ENCODE results near the gene NTM.

Gene NTM

GRCh38 chr11:132174362-132175255, 804.2 kb downstream of the NTM start:
- no peak for TF ChIP-seq ZNF223 (tag by site-specific recombination; IDR thresholded peaks at IDR 0.05)
- TF ChIP-seq ZBTB20 (tag by site-specific recombination; IDR thresholded peaks at IDR 0.05) = no peak
- no peak for TF ChIP-seq ZSCAN30 (tag by site-specific recombination; IDR thresholded peaks at IDR 0.05)
- TF ChIP-seq SETDB1 (IDR thresholded peaks at IDR 0.05; ENCODE audit: insufficient read length, low read length) = no peak
- TF ChIP-seq PRDM2 (tag by site-specific recombination; IDR thresholded peaks at IDR 0.05; ENCODE audit: borderline replicate concordance) = no peak
- TF ChIP-seq ZNF449 (tag by site-specific recombination; IDR thresholded peaks at IDR 0.05) = no peak
- ChIA-PET POLR2A (no interaction called here), CTCF (interaction anchor here (1.4 kb wide), 1 partner anchor 13 kb away, joined by 3 read pairs; no protein-coding TSS in a partner anchor)
- Histone ChIP-seq H3K36me3 (ENCODE audit: control insufficient read depth in 2 of 2, insufficient read depth in 1 of 2, low read length in 2 of 2) (no peaks in the 10 kb centered on the region), H3K9me3 (ENCODE audit: control insufficient read depth, insufficient read depth, low read depth, low read length) (no peaks in the 10 kb centered on the region), H3K4me3 (ENCODE audit: low read depth, low read length) (no peak overlapping the region), H3K4me1 (ENCODE audit: control insufficient read depth, insufficient read depth, low read length) (no peaks in the 10 kb centered on the region), H3K27ac (ENCODE audit: extremely low read depth, low read depth, low read length) (no peak overlapping the region)

GRCh38 chr11:132177106-132177505, 806.7 kb downstream of the NTM start:
- POLR2A ChIA-PET = no interaction called here
- no peaks in the 10 kb centered on the region for H3K9me3 ChIP-seq (ENCODE audit: control insufficient read depth, insufficient read depth, low read depth, low read length)
- H3K4me3 ChIP-seq (ENCODE audit: low read depth, low read length) = no peak overlapping the region
- H3K27ac ChIP-seq (ENCODE audit: extremely low read depth, low read depth, low read length) = no peak overlapping the region
- H3K36me3 ChIP-seq (ENCODE audit: control insufficient read depth in 2 of 2, insufficient read depth in 1 of 2, low read length in 2 of 2) = no peaks in the 10 kb centered on the region
- CTCF ChIA-PET = interaction anchor here (0.6 kb wide), 1 partner anchor 79 kb away, joined by 3 read pairs; no protein-coding TSS in a partner anchor
- H3K4me1 ChIP-seq (ENCODE audit: control insufficient read depth, insufficient read depth, low read length) = no peaks in the 10 kb centered on the region
- TF ChIP-seq REST (tag by site-specific recombination; IDR thresholded peaks at IDR 0.05) = peak; percentile 77
- TF ChIP-seq PRDM1 (tag by site-specific recombination; IDR thresholded peaks at IDR 0.05) = no peak

GRCh38 chr11:132184079-132184478, 813.7 kb downstream of the NTM start:
- H3K4me3 ChIP-seq (ENCODE audit: low read depth, low read length) = no peak overlapping the region
- H3K27ac ChIP-seq (ENCODE audit: extremely low read depth, low read depth, low read length) = no peak overlapping the region
- no peaks in the 10 kb centered on the region for H3K36me3 ChIP-seq (ENCODE audit: control insufficient read depth in 2 of 2, insufficient read depth in 1 of 2, low read length in 2 of 2)
- no peaks in the 10 kb centered on the region for H3K9me3 ChIP-seq (ENCODE audit: control insufficient read depth, insufficient read depth, low read depth, low read length)
- no peaks in the 10 kb centered on the region for H3K4me1 ChIP-seq (ENCODE audit: control insufficient read depth, insufficient read depth, low read length)
- ChIA-PET CTCF (interaction anchor here (0.6 kb wide), 1 partner anchor 8 kb away, joined by 3 read pairs; no protein-coding TSS in a partner anchor), POLR2A (no interaction called here)
- TF ChIP-seq ZIC2 (tag by site-specific recombination; IDR thresholded peaks at IDR 0.05) (no peak), ZNF768 (tag by site-specific recombination; IDR thresholded peaks at IDR 0.05) (no peak), ZNF248 (tag by site-specific recombination; IDR thresholded peaks at IDR 0.05) (no peak), ZFP37 (tag by site-specific recombination; IDR thresholded peaks at IDR 0.05) (no peak), ZBTB26 (tag by site-specific recombination; optimal IDR thresholded peaks at IDR 0.05) (no peak), ZNF19 (tag by site-specific recombination; IDR thresholded peaks at IDR 0.05; ENCODE audit: low read depth) (no peak), ZNF544 (tag by site-specific recombination; IDR thresholded peaks at IDR 0.05) (no peak), ZFP69B (tag by site-specific recombination; IDR thresholded peaks at IDR 0.05) (no peak)

Data from HEK293 (cell line).